Measurements from ENCODE around the gene RAB40B.
"Not testable (repeated sequence)": the region's sequence is repeated elsewhere in the genome, so short reads cannot be mapped to it uniquely, and the experiment has no call there.

Gene RAB40B

GRCh38 chr17:82656266-82656665, 42.2 kb downstream of the RAB40B start:
- no peak overlapping the region for H3K4me3 ChIP-seq (ENCODE audit: low read depth, low read length)
- DNase-seq (ENCODE audit: low read depth, low spot score), result no peak
- in situ Hi-C loops (cut with HindIII; ENCODE audit: low sequenced_read_pairs), result no loop called here
- no peak for TF ChIP-seq CTCF (IDR thresholded peaks at IDR 0.05; ENCODE audit: low read depth, low read length)

GRCh38 chr17:82655523-82655922, 43.0 kb downstream of the RAB40B start:
- TF ChIP-seq CTCF (IDR thresholded peaks at IDR 0.05; ENCODE audit: low read depth, low read length), result no peak
- in situ Hi-C loops (cut with HindIII; ENCODE audit: low sequenced_read_pairs), result no loop called here
- no peak overlapping the region for H3K4me3 ChIP-seq (ENCODE audit: low read depth, low read length)
- no peak for DNase-seq (ENCODE audit: low read depth, low spot score)

GRCh38 chr17:82655038-82655479, 43.4 kb downstream of the RAB40B start:
- no peak overlapping the region for H3K4me3 ChIP-seq (ENCODE audit: low read depth, low read length)
- no peak for TF ChIP-seq CTCF (IDR thresholded peaks at IDR 0.05; ENCODE audit: low read depth, low read length)
- in situ Hi-C loops (cut with HindIII; ENCODE audit: low sequenced_read_pairs), result no loop called here
- no peak for DNase-seq (ENCODE audit: low read depth, low spot score)

- in situ Hi-C loops (cut with HindIII; ENCODE audit: low sequenced_read_pairs); DNase-seq (ENCODE audit: low read depth, low spot score); H3K4me3 ChIP-seq (ENCODE audit: low read depth, low read length): not testable (repeated sequence)
Observed at GRCh38 chr17:82654611-82655010, 43.9 kb downstream of the RAB40B start.

GRCh38 chr17:82653651-82654528, 44.6 kb downstream of the RAB40B start:
- no peak for DNase-seq (ENCODE audit: low read depth, low spot score)
- H3K4me3 ChIP-seq (ENCODE audit: low read depth, low read length), result no peak overlapping the region
- in situ Hi-C loops (cut with HindIII; ENCODE audit: low sequenced_read_pairs), result no loop called here
- TF ChIP-seq CTCF (IDR thresholded peaks at IDR 0.05; ENCODE audit: low read depth, low read length), result no peak

GRCh38 chr17:82650723-82651122, 47.8 kb downstream of the RAB40B start:
- no peak for TF ChIP-seq CTCF (IDR thresholded peaks at IDR 0.05; ENCODE audit: low read depth, low read length)
- DNase-seq (ENCODE audit: low read depth, low spot score), result no peak
- in situ Hi-C loops (cut with HindIII; ENCODE audit: low sequenced_read_pairs), result no loop called here
- no peak overlapping the region for H3K4me3 ChIP-seq (ENCODE audit: low read depth, low read length)

- H3K4me3 ChIP-seq (ENCODE audit: low read depth, low read length), result no peak overlapping the region
- in situ Hi-C loops (cut with HindIII; ENCODE audit: low sequenced_read_pairs), result no loop called here
- no peak for TF ChIP-seq CTCF (IDR thresholded peaks at IDR 0.05; ENCODE audit: low read depth, low read length)
- DNase-seq (ENCODE audit: low read depth, low spot score), result no peak
Observed at GRCh38 chr17:82649501-82650261, 48.8 kb downstream of the RAB40B start.

Data from astrocyte of the spinal cord (primary cell).